CD4-positive, alpha-beta T cell treated with Interleukin-12 subunit alpha and Interleukin-12 subunit beta, for 1 hour (primary cell): ENCODE measurements around the gene LRRC37A2.
"Not testable (repeated sequence)": the region's sequence is repeated elsewhere in the genome, so short reads cannot be mapped to it uniquely, and the experiment has no call there.

ENCODE experiments used
- DNase-seq: peaks from one replicate; pipeline ENCODE4 v3.0.0-alpha.2; 2020

LRRC37A2 gene

GRCh38 chr17:46512168-46512567, at the start of gene LRRC37A2:
TSS of gene LRRC37A2 (plus strand) at chr17:46512468. CDS start at chr17:46512713, 245 bp downstream.
- DNase-seq, result not testable (repeated sequence)

GRCh38 chr17:46467618-46468017, 44.6 kb upstream of the LRRC37A2 start:
- DNase-seq, result not testable (repeated sequence)

- not testable (repeated sequence) for DNase-seq
Observed at GRCh38 chr17:46474489-46474888, 37.8 kb upstream of the LRRC37A2 start.

GRCh38 chr17:46475583-46475982, 36.7 kb upstream of the LRRC37A2 start:
- not testable (repeated sequence) for DNase-seq

- not testable (repeated sequence) for DNase-seq
Observed at GRCh38 chr17:46478823-46479222, 33.4 kb upstream of the LRRC37A2 start.

GRCh38 chr17:46481310-46481709, 31.0 kb upstream of the LRRC37A2 start:
- DNase-seq, result not testable (repeated sequence)

- DNase-seq, result not testable (repeated sequence)
Observed at GRCh38 chr17:46492021-46492420, 20.2 kb upstream of the LRRC37A2 start.

- DNase-seq, result not testable (repeated sequence)
Observed at GRCh38 chr17:46499437-46500139, 12.7 kb upstream of the LRRC37A2 start.

- DNase-seq, result not testable (repeated sequence)
Observed at GRCh38 chr17:46505896-46506295, 6.4 kb upstream of the LRRC37A2 start.

- DNase-seq, result not testable (repeated sequence)
Observed at GRCh38 chr17:46534716-46535115, 22.4 kb downstream of the LRRC37A2 start.

GRCh38 chr17:46548607-46549006, 36.3 kb downstream of the LRRC37A2 start:
- not testable (repeated sequence) for DNase-seq

GRCh38 chr17:46559155-46559554, 46.9 kb downstream of the LRRC37A2 start:
- not testable (repeated sequence) for DNase-seq

GRCh38 chr17:46560048-46560447, 47.8 kb downstream of the LRRC37A2 start:
- DNase-seq, result not testable (repeated sequence)

- DNase-seq, result not testable (repeated sequence)
Observed at GRCh38 chr17:46566284-46566683, 54.0 kb downstream of the LRRC37A2 start.

GRCh38 chr17:46566980-46567379, 54.7 kb downstream of the LRRC37A2 start:
- not testable (repeated sequence) for DNase-seq

GRCh38 chr17:46571796-46572195, 59.5 kb downstream of the LRRC37A2 start:
- DNase-seq, result not testable (repeated sequence)

GRCh38 chr17:46579083-46580075, 67.1 kb downstream of the LRRC37A2 start, which contains the start of gene ARL17A:
TSS of gene ARL17A (minus strand) at chr17:46579691. CDS start at chr17:46576322, 3,369 bp downstream.
- DNase-seq, result peak; percentile 94

GRCh38 chr17:46580082-46580481, 67.8 kb downstream of the LRRC37A2 start:
- DNase-seq, result not testable (repeated sequence)

GRCh38 chr17:46585444-46585843, 73.2 kb downstream of the LRRC37A2 start:
- not testable (repeated sequence) for DNase-seq

- DNase-seq, result not testable (repeated sequence)
Observed at GRCh38 chr17:46590157-46591146, 78.2 kb downstream of the LRRC37A2 start, which contains the start of gene NSF. TSS of gene NSF (plus strand) at chr17:46590669. CDS start at chr17:46590776, 107 bp downstream.

GRCh38 chr17:46591332-46591731, 79.1 kb downstream of the LRRC37A2 start:
- DNase-seq, result not testable (repeated sequence)
